ENCODE results near the gene SOCS3.

DNA sequence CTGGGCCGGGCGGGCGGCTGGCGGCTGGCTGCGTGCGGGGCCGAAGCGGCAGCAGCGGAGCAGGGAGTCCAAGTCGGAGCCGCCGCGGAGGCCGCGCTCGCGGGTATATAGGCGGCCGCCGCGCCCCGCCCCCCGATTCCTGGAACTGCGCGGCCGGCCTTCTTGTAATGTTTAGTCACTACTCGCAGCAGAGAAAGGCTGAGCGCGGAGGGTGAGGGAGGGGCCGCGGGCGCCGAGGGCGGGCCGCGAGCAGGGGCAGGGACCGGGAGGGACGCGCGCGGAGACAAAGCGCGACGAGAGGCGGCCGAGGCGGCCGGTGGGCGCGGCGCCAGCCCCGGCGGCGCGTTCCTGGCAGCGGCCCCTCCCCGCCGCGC, at the start of gene SOCS3:
- TF ChIP-seq, protein P1, sequence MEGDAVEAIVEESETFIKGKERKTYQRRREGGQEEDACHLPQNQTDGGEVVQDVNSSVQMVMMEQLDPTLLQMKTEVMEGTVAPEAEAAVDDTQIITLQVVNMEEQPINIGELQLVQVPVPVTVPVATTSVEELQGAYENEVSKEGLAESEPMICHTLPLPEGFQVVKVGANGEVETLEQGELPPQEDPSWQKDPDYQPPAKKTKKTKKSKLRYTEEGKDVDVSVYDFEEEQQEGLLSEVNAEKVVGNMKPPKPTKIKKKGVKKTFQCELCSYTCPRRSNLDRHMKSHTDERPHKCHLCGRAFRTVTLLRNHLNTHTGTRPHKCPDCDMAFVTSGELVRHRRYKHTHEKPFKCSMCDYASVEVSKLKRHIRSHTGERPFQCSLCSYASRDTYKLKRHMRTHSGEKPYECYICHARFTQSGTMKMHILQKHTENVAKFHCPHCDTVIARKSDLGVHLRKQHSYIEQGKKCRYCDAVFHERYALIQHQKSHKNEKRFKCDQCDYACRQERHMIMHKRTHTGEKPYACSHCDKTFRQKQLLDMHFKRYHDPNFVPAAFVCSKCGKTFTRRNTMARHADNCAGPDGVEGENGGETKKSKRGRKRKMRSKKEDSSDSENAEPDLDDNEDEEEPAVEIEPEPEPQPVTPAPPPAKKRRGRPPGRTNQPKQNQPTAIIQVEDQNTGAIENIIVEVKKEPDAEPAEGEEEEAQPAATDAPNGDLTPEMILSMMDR (IDR thresholded peaks at IDR 0.05) = peak in 2 of 5 experiments; percentile 32 to 43
- TF ChIP-seq EP300 (IDR thresholded peaks at IDR 0.05) = peak; percentile 39 to 95
- peak; percentile 97 for TF ChIP-seq POLR2A (IDR thresholded peaks at IDR 0.05)

All from tibial nerve (tissue), 4 donors.